ENCODE results near the gene ASMTL.

DNA sequence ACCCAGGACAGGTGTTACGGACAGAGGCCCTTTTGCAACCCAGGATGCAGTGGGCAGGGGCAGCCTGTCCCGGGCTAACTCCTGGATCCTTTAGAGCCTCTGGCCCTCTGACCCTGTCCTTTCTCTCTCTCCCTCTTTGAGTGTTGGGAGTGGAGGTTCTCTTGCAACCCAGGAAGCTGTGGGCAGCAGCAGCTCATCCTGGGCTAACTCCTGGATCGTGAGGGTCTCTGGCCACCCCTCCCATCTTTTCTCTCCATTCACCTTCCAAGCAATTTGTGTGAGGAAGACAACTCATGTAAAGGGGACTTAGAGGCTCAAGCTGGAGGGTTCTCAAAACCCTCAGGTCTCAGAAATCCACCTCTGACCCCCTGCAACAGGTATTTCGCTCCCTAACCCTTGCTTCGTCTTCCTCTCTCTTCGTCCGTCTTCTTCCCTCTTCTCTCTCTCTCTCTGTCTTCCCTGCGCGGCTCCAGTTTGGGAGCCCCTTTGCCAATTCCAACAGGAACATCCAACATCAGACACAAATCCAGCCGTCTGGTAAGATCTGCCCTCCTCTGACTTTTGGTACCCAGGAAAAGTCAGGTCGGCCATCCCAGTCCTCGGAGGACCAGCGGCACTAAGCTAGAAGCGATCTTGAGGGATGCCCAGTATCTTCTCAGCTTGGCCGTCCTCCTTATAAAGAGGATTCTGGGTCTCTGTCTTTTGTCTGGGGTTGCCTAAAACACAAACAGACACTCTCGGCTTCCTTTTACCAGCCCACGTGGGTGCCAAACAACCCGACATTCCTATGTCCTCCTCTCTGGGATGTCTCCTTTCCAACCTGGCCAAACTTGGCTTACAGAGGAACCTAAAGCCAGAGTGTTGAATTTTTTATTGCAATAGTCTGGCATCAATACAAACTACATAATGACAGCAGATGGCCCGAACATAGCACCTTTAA lies 7.9 kb downstream of the ASMTL start:
- TF ChIP-seq CTCF (IDR thresholded peaks at IDR 0.05; ENCODE audit: poor library complexity) = no peak
- no peak for TF ChIP-seq EZH2phosphoT487 (IDR thresholded peaks at IDR 0.05; ENCODE audit: low read depth, severe bottlenecking, unreplicated experiment)

Measured in hepatocyte (in vitro differentiated cells).